Lung microvascular endothelial cell (primary cell): ENCODE data around the gene DLGAP5. TPM values are rescaled to one million over a fixed set of nuclear protein-coding genes. Genes with fewer than 3 reads are reported as not detected.

Experiments
- DNase-seq, 2 donors: peaks; one replicate each; pipeline versions ENCODE4 v3.0.0 to v3.0.0-alpha.2; 2010; ENCODE audit warnings: low read depth in 2 of 2
- total RNA-seq: library from RNA; depleted of rRNA; stranded (reverse); fragments of >200 nt; gene quantifications from 2 replicates; pipeline ENCODE4 v1.2.1, GENCODE V29; 2014

The DLGAP5 gene
- total RNA-seq, 1 donor from 2014 or later = 3.6 TPM

DNA sequence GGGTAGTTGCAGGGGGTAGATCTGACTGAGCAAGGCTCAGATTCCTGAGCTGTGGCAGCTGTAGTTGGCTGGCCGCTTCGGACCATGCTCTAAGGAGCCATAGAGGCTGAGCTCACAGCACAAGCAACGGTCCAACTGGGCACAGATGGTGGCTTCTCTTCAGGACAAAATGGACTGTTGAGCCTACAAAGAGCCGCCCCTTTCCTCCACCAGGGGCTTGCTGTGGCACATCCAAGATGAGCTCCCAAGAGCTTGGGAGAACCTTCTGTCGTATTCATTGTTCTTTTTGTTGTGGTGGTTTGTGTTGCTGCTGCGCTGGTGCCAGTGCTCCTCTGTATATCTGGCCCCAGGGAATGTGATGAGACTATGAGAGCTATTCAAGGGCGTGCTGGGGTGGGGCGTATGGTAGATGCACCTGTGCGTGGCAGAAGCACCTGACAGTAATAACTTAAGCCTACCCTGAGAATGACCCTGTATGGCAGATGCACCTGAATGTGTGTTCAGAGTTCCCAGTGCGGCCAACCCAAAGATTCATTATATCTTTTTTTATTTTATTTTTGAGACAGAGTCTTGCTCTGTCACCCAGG, 80.2 kb downstream of the DLGAP5 start:
- no peak for DNase-seq

DNA sequence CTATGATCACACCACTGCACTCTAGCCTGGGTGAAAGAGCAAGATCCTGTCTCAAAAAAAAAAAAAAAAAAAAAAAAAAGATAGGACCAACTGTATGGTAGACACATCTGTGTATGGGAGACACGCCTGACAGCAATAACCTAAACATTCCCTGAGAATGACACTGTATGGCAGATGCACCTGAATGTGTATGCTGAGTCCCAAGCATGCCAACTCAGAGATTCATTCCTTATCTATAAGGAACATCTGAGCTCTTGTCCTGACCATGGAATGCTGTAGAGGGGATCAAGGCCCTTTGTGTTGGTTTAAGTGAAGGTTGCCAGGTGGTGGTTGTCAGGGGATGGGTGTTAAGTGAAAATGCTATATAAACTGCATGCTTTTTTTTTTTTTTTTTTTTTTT, 81.5 kb downstream of the DLGAP5 start:
- no peak for DNase-seq

DNA sequence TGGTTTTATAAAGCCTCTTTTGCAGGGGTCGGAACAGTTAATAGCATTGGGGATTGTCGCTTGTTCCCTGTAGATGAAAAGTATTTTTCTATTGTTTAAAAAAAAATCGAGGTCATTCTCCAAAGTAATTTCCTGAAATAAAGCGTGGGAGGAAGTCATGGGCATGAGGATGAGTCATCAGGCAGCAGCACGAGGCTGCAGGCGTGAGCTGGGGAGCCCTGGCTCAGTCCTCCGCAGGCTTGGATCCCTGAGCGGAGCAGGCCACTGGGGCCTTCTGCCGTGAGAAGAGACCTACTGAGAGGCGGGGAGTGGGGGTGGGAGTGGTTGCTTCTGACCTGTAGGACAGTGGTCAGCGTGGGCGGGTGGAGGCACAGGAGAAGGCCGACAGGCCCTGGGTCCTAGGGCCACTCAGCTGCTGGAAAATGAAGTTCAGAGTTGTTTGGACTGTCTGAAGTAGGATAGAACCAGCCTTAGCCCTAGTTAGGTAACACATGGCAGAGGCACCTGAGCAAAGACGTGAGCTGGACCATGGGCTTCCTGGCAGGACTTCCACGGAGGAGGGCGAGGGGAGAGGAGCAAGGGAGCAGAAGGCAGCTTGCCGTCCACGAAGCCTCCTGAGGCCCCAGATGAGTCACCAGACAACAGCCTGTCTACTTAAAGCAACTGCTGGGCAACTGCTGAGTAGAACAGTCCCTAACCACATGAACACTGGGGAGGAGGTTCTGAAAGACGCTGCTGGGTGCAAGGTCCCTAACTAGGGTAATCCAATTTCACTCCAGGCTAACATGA, 83.4 kb downstream of the DLGAP5 start:
- peak; percentile 96 to 97 for DNase-seq

DNA sequence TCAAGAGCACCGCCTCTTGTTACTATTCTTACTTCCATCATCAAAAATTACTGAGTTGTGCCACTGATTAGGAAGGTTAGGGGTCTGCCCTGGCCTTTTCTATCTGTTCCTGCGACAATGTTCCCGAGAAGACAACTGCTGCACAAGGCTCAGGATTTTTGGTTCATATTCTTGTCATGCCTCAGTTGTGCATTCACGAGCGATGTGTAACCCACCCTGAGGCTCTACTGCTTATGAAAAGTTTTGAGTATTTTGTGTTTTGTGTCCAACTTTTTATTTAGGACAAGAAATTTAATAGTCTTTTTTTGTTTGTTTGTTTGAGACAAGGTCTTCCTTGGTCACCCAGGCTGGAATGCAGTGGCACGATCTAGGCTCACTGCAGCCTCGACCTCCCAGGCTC, 85.4 kb downstream of the DLGAP5 start:
- DNase-seq = no peak

DNA sequence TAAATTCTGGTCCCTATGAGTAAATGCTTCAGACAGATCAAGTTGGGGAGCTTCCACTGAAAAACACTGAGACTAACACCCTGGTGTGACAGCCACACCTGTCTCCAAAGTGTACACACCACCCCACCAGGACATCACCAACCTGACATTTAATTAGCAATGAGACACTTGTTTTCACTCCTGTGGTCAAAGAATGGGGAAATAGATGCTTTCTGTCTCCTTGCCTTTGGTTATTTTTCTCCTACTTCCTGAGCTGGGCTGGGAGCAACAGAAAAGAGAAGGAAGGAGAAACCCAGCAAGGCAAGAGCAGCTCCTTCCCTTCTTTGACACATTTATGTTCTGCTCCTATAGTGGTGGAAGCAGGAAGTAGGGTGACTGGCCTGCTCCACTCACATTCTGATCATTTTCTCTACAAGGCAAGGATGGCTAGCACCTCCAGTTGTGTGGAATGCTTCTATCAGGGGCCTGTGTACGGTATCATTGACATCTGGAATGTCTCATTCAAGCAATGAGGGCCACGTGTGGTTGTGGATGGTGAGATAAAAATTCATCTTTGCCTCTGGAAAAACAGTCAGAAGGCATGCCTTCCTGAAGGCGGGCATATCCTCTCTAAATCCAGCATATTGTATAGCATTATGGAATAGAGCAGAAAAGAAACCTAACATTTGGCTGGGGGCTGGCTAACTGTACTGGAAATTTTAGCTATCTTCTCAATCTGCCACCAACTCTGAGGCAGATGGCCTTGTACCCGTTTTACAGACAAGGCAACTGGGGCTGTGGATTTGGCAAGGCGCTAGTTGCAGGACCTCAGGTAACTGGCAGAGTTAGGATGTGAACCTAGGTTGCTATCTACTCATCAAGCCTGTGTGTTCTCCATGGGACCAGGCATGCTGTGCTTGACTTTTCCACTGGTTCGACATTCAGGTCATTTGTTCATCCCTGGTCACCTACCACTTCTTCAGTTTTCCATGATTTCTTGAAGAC, 87.1 kb downstream of the DLGAP5 start:
- DNase-seq = no peak

DNA sequence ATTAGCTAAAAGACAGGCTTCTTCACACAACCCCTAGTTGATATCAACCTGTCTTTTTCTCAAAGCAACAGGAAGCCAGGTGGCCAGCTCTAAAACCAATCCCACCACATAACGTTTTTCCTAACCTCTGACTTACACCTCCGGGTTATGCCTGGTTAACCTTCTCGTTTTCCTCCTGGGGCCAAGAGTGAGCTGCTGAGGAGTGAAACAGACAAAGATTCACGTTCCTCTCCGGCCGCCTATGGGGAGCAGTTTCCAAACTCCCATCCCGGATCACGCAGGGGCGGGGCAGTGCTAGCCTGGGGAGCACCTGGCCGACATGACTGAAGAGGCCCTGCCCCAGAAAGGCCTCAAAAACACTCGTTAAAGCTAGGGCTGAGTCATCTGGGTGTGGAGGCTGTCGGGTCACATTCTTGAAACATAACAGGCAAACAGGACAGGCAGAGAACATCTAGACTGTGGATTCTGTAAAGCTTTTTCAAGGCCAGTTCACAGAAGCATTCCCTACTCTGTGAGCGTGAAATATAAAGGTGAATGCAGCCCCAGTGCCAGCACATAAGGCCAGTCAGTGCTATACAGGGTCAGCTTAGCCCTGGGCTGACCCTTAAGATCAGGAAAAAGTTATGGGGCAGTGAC, 88.3 kb downstream of the DLGAP5 start:
- peak; percentile 84 to 89 for DNase-seq

DNA sequence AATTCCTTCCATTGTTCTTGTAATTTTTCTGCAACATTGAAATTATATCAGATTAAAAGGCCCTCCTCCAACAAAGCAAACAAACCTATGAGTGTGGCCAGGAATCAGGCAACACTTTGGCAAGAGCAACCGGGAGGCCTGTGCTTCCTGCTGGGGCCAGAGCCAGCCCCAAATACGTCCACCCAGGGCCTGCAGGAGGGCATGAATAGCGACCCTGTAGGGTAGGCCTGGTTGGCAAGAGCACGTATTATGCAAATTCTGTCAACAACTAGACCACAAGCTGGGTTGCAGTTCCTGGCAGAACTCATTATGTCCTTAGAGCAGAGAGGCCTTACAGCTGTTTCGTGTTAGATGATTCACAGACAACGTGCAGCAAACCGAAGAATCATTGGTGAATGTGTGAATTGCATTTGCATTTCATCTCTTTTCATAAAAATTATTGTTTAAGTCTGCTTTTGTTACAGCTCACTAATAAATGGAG, 89.2 kb downstream of the DLGAP5 start:
- peak; percentile 93 to 96 for DNase-seq

DNA sequence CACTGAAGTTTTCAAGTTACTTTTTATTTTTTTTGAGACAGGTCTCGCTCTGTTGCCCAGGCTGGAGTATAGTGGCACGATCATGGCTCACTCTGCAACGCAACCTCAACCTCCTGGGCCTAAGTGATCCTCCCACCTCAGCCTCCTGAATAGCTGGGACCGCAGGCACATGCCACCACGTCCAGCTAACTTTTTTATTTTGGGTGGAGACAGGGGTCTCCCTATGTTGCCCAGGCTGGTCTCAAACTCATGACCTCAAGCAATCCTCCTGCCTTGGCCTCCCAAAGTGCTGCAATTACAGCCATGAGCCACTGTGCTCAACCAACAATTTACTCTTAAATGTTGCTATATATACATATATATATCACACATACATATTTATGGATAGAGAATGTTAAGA, 89.7 kb downstream of the DLGAP5 start:
- DNase-seq = no peak

DNA sequence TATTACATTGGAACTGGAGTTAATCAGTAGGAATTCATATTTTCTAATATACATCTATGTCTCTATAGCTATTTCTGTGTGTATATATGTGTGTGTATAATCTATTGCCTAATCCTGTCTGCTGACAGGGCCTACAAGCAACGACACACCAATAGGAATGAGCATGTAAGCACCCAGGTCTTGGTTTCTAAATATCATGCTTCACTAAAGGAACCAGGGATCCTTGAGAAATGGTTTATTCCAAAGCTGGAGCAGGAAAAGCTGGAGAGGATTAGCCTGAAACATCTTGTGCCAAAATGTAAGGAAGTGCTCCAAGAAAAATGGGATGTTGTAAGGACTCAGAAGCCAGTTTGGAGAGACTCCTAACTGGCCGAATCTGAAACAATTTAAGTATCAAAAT, 91.6 kb downstream of the DLGAP5 start:
- DNase-seq = no peak

DNA sequence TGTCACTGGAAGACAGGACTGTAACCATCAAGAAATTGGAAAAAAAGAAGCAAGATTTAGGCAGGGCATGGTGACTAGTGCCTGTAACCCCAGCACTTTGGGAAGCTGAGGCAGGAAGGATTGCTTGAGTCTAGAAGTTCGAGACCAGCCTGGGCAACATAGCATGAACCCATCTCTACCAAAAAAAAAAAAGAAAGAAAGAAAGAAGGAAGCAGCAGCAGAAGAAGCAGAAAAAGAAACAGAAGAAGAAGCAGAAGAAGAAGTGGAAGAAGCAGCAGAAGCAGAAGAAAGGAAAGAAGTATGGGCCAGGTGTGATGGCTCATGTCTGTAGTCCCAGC, 92.9 kb downstream of the DLGAP5 start:
- no peak for DNase-seq

Other genes starting within 250 kb of the DLGAP5 start
- gene WDHD1, start 164.5 kb downstream of the DLGAP5 start, total RNA-seq = 3.2 and 5.4 TPM in 2 replicates
- 10.9 and 16.7 TPM in 2 replicates for gene SOCS4, start 164.3 kb downstream of the DLGAP5 start, total RNA-seq
- 12.2 and 13.9 TPM in 2 replicates for gene MAPK1IP1L, start 139.9 kb downstream of the DLGAP5 start, total RNA-seq
- 60.6 and 96.8 TPM in 2 replicates for gene LGALS3, start 62.3 kb downstream of the DLGAP5 start, total RNA-seq
- gene FBXO34, start 79.8 kb upstream of the DLGAP5 start, total RNA-seq = 16.8 and 21.6 TPM in 2 replicates
- 10.5 and 13.1 TPM in 2 replicates for gene ATG14, start 220.2 kb upstream of the DLGAP5 start, total RNA-seq
- not detected in 2 replicates for gene TBPL2, start 249.0 kb upstream of the DLGAP5 start, total RNA-seq